SK-N-SH (cell line): ENCODE measurements around the gene MCTP1. TPM values are rescaled to one million over a fixed set of nuclear protein-coding genes. Genes with fewer than 3 reads are reported as not detected.

ENCODE experiments used
- CTCF ChIA-PET: fragments of 300-600, 350-600 bp; formaldehyde crosslinking; extraction: SDS; loops from one replicate; lab custom pipeline; 2021; lab: Yijun Ruan, JAX
- POLR2A ChIA-PET: fragments of 350-600 bp; sonication (Branson Sonifier 250); formaldehyde crosslinking; extraction: SDS; loops from one replicate; lab custom pipeline; 2020; ENCODE audit warnings: antibody characterized with exemption, inconsistent platforms; lab: Yijun Ruan, JAX
- DNase-seq: peaks from one replicate; pipeline ENCODE4 v3.0.0; 2012
- H2AFZ ChIP-seq: fragments of 200-600 bp; sonication (generic); 2 replicates; pipeline ENCODE4 v1.8.1; 2016; ENCODE audit warnings: antibody characterized with exemption, mild to moderate bottlenecking, low read depth
- H3F3A ChIP-seq: fragments of 200-600 bp; sonication (generic); replicated peaks from 2 replicates; pipeline ENCODE3; 2016; ENCODE audit warnings: antibody characterized with exemption, mild to moderate bottlenecking; ENCODE audit not compliant: insufficient read depth
- H3K27ac ChIP-seq, 2 experiments: fragments of 200-500 bp in 1 of 2; fragments of 200-600 bp in 1 of 2; sonication (Bioruptor generic) in 1 of 2; sonication (generic), shearing (Covaris generic) in 1 of 2; 2 replicates each; pipeline versions ENCODE4 v1.5.1 to v1.6.1; 2014 to 2016; ENCODE audit warnings: low read depth in 2 of 2, inconsistent platforms in 1 of 2, low read length in 1 of 2, mild to moderate bottlenecking in 1 of 2, mixed read lengths in 1 of 2
- H3K27me3 ChIP-seq: fragments of 200-600 bp; sonication (generic), shearing (Covaris generic); 2 replicates; pipeline ENCODE4 v1.6.1; 2016; ENCODE audit warnings: mixed run types; ENCODE audit not compliant: insufficient read depth
- H3K36me3 ChIP-seq, 2 experiments: fragments of 200-500 bp in 1 of 2; fragments of 200-600 bp in 1 of 2; sonication (Bioruptor generic) in 1 of 2; sonication (generic) in 1 of 2; replicated peaks in 1 of 2; 2 replicates each; pipeline versions ENCODE3 to v1.5.1; 2014 to 2016; ENCODE audit warnings: low read length in 1 of 2, mild to moderate bottlenecking in 1 of 2; ENCODE audit not compliant: insufficient read depth in 2 of 2, control insufficient read depth in 1 of 2
- H3K4me1 ChIP-seq, 2 experiments: fragments of 200-500 bp in 1 of 2; fragments of 200-600 bp in 1 of 2; sonication (Bioruptor generic) in 1 of 2; sonication (generic), shearing (Covaris generic) in 1 of 2; 2 replicates each; pipeline versions ENCODE4 v1.5.1 to v1.6.1; 2014 to 2016; ENCODE audit warnings: low read depth in 1 of 2, low read length in 1 of 2, mixed run types in 1 of 2; ENCODE audit not compliant: insufficient read depth in 2 of 2, control insufficient read depth in 1 of 2
- H3K4me2 ChIP-seq: fragments of 200-600 bp; sonication (generic), shearing (Covaris generic); 2 replicates; pipeline ENCODE4 v1.6.1; 2017; ENCODE audit warnings: mixed run types
- H3K4me3 ChIP-seq, 2 experiments: fragments of 200-500 bp in 1 of 2; fragments of 200-600 bp in 1 of 2; sonication (Bioruptor generic) in 1 of 2; sonication (generic), shearing (Covaris generic) in 1 of 2; 2 replicates each; pipeline versions ENCODE4 v1.5.1 to v1.8.1; 2014 to 2016; ENCODE audit warnings: low read depth in 2 of 2, inconsistent platforms in 1 of 2, low read length in 1 of 2, mild to moderate bottlenecking in 1 of 2, mixed read lengths in 1 of 2, moderate library complexity in 1 of 2
- H3K79me2 ChIP-seq: fragments of 200-600 bp; sonication (generic); 2 replicates; pipeline ENCODE4 v1.8.1; 2017; ENCODE audit warnings: mild to moderate bottlenecking; ENCODE audit not compliant: insufficient read depth
- H3K9ac ChIP-seq: fragments of 200-600 bp; sonication (generic); 2 replicates; pipeline ENCODE4 v1.6.1; 2017; ENCODE audit warnings: mixed run types
- H3K9me2 ChIP-seq: fragments of 200-600 bp; sonication (generic); 2 replicates; pipeline ENCODE4 v1.6.1; 2017; ENCODE audit warnings: mixed run types
- H3K9me3 ChIP-seq: fragments of 200-600 bp; sonication (generic); 2 replicates; pipeline ENCODE4 v1.6.1; 2017; ENCODE audit warnings: mixed run types, mild to moderate bottlenecking, moderate library complexity
- H4K20me1 ChIP-seq: fragments of 200-600 bp; sonication (generic); 2 replicates; pipeline ENCODE4 v1.6.1; 2017; ENCODE audit warnings: mild to moderate bottlenecking, mixed run types; ENCODE audit not compliant: insufficient read depth
- CHD2 ChIP-seq: fragments of 150-350 bp; IDR thresholded peaks from 2 replicates; pipeline ENCODE4 v1.6.1; 2018; ENCODE audit warnings: low read length; ENCODE audit not compliant: partially characterized antibody
- ELF1 ChIP-seq: IDR thresholded peaks from 2 replicates; pipeline ENCODE4 v1.4.0; 2012
- EP300 ChIP-seq, 2 experiments: IDR thresholded peaks; 2 replicates each; pipeline versions ENCODE4 v1.4.0 to v1.6.1; 2012; ENCODE audit warnings: borderline replicate concordance in 1 of 2, low read depth in 1 of 2, low read length in 1 of 2
- FOXJ3 ChIP-seq: sonication (generic); formaldehyde crosslinking; IDR thresholded peaks from 2 replicates; pipeline ENCODE4 v1.5.1; 2020; ENCODE audit warnings: mild to moderate bottlenecking, missing genetic modification reagents
- IRF3 ChIP-seq: fragments of 150-350 bp; IDR thresholded peaks from 2 replicates; pipeline ENCODE4 v1.6.1; 2016; ENCODE audit warnings: mild to moderate bottlenecking, low read depth, low read length
- MXI1 ChIP-seq: IDR thresholded peaks from 2 replicates; pipeline ENCODE4 v1.6.1; 2012; ENCODE audit warnings: mild to moderate bottlenecking, low read depth, low read length, improper control_type of control experiment
- NFIC ChIP-seq: IDR thresholded peaks from 2 replicates; pipeline ENCODE4 v1.4.0; 2012; ENCODE audit warnings: borderline replicate concordance
- RAD21 ChIP-seq: IDR thresholded peaks from 2 replicates; pipeline ENCODE4 v1.6.1; 2012; ENCODE audit warnings: mild to moderate bottlenecking, low read length
- RCOR1 ChIP-seq: fragments of 150-350 bp; IDR thresholded peaks from 2 replicates; pipeline ENCODE4 v1.6.1; 2017; ENCODE audit warnings: antibody characterized with exemption, low read length
- SIN3A ChIP-seq: IDR thresholded peaks from 2 replicates; pipeline ENCODE4 v1.6.1; 2012; ENCODE audit warnings: low read depth, mild to moderate bottlenecking, low read length, moderate library complexity, borderline replicate concordance
- SMC3 ChIP-seq: IDR thresholded peaks from 2 replicates; pipeline ENCODE4 v1.6.1; 2012; ENCODE audit warnings: low read depth, low read length, improper control_type of control experiment
- WGBS: methylation state at CpG from one replicate; pipeline ENCODE4 v1.1.6; 2017; ENCODE audit warnings: low lambda C conversion rate; 5-methylcytosine and 5-hydroxymethylcytosine counted together
- polyA plus RNA-seq, 3 experiments: library from polyadenylated mRNA; depleted of rRNA; stranded (reverse); fragments of >200 nt; gene quantifications; 2 replicates each; pipeline ENCODE4 v1.2.3, GENCODE V29; 2012
- TF ChIP-seq, protein P1 (sequence below): fragments of 150-350 bp; IDR thresholded peaks from 2 replicates; pipeline ENCODE4 v1.6.1; 2017; ENCODE audit warnings: antibody characterized with exemption, low read length, low read depth, borderline replicate concordance

MCTP1 gene
- polyA plus RNA-seq, 1 of the 3 experiments (the other 2 are of a cell fraction) = 0.53 TPM

GRCh38 chr5:95018946-95019345 is 265.9 kb downstream of the MCTP1 start:
- 12% methylated on average over 2 of the region's 2 CpGs for WGBS
- Histone ChIP-seq H3K4me1 (no peaks in the 10 kb centered on the region), H3K36me3 (no peaks in the 10 kb centered on the region), H3K27ac (no peak overlapping the region), H3K4me2 (no peak overlapping the region), H3F3A (no peaks in the 10 kb centered on the region)
- no peak for DNase-seq
- POLR2A ChIA-PET = no interaction called here
- CTCF ChIA-PET = no interaction called here
- TF ChIP-seq SMC3 = no peak
- TF ChIP-seq, all 33 proteins: peak for 0
- H2AFZ ChIP-seq = no peak overlapping the region
- H3K79me2 ChIP-seq = no peaks in the 10 kb centered on the region
- no peak overlapping the region for H3K9ac ChIP-seq
- no peaks in the 10 kb centered on the region for H3K9me3 ChIP-seq
- no peaks in the 10 kb centered on the region for H3K27me3 ChIP-seq
- H4K20me1 ChIP-seq = no peaks in the 10 kb centered on the region
- H3K4me3 ChIP-seq = no peak overlapping the region
- no peaks in the 10 kb centered on the region for H3K9me2 ChIP-seq

GRCh38 chr5:95018511-95018910 is 266.4 kb downstream of the MCTP1 start:
- no peak for TF ChIP-seq NFIC
- TF ChIP-seq IRF3 = no peak
- no peak for TF ChIP-seq SIN3A
- TF ChIP-seq, protein P1, sequence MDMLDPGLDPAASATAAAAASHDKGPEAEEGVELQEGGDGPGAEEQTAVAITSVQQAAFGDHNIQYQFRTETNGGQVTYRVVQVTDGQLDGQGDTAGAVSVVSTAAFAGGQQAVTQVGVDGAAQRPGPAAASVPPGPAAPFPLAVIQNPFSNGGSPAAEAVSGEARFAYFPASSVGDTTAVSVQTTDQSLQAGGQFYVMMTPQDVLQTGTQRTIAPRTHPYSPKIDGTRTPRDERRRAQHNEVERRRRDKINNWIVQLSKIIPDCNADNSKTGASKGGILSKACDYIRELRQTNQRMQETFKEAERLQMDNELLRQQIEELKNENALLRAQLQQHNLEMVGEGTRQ = no peak
- no peak for TF ChIP-seq FOXJ3 (CRISPR knock-in tag)
- TF ChIP-seq SMC3 = no peak
- TF ChIP-seq RAD21 = no peak
- TF ChIP-seq ELF1 = no peak
- TF ChIP-seq RCOR1 = no peak
- no peak for TF ChIP-seq EP300 (IDR thresholded peaks at IDR 0.05; ENCODE audit: borderline replicate concordance in 1 of 2, low read depth in 1 of 2, low read length in 1 of 2)
- no peak for TF ChIP-seq MXI1
- TF ChIP-seq CHD2 = no peak

More at GRCh38 chr5:95018511-95018910, 266.4 kb downstream of the MCTP1 start:
- Histone ChIP-seq H4K20me1 (no peaks in the 10 kb centered on the region), H3K27me3 (no peaks in the 10 kb centered on the region), H3K9ac (no peak overlapping the region), H3K79me2 (no peaks in the 10 kb centered on the region), H3K36me3 (no peaks in the 10 kb centered on the region), H3K9me2 (no peaks in the 10 kb centered on the region), H3K4me2 (no peak overlapping the region), H3K27ac (no peak overlapping the region), H2AFZ (no peak overlapping the region), H3F3A (no peaks in the 10 kb centered on the region), H3K4me1 (no peaks in the 10 kb centered on the region), H3K9me3 (no peaks in the 10 kb centered on the region), H3K4me3 (no peak overlapping the region)
- ChIA-PET CTCF (no interaction called here), POLR2A (no interaction called here)
- 17% methylated on average over 1 of the region's 1 CpG for WGBS
- no peak for DNase-seq
